Activated T-cell treated with anti-CD3 and anti-CD28 coated beads, Interleukin-2, amount 50 U/mL, for 24 hours (primary cell): ENCODE data around the gene TMEM74B.
"Not testable (repeated sequence)": the region's sequence is repeated elsewhere in the genome, so short reads cannot be mapped to it uniquely, and the experiment has no call there.

ENCODE experiments used
- DNase-seq: peaks from one replicate; pipeline ENCODE4 v3.0.0-alpha.2; 2020
- H3K27ac Mint-ChIP-seq: 2 replicates; pipeline ENCODE4 v1.8.0; 2020; ENCODE audit warnings: mild to moderate bottlenecking, mixed read lengths
- H3K27me3 Mint-ChIP-seq: 2 replicates; pipeline ENCODE4 v1.8.0; 2020; ENCODE audit warnings: mixed read lengths
- H3K36me3 Mint-ChIP-seq: 2 replicates; pipeline ENCODE4 v1.8.0; 2020; ENCODE audit warnings: low read depth, mixed read lengths
- H3K4me1 Mint-ChIP-seq: 2 replicates; pipeline ENCODE4 v1.8.0; 2020; ENCODE audit warnings: low read depth, mixed read lengths
- H3K4me3 Mint-ChIP-seq: 2 replicates; pipeline ENCODE4 v1.8.0; 2020; ENCODE audit warnings: mild to moderate bottlenecking, moderate library complexity, mixed read lengths
- H3K9me3 Mint-ChIP-seq: 2 replicates; pipeline ENCODE4 v1.8.0; 2020; ENCODE audit warnings: mixed read lengths

TMEM74B gene

DNA sequence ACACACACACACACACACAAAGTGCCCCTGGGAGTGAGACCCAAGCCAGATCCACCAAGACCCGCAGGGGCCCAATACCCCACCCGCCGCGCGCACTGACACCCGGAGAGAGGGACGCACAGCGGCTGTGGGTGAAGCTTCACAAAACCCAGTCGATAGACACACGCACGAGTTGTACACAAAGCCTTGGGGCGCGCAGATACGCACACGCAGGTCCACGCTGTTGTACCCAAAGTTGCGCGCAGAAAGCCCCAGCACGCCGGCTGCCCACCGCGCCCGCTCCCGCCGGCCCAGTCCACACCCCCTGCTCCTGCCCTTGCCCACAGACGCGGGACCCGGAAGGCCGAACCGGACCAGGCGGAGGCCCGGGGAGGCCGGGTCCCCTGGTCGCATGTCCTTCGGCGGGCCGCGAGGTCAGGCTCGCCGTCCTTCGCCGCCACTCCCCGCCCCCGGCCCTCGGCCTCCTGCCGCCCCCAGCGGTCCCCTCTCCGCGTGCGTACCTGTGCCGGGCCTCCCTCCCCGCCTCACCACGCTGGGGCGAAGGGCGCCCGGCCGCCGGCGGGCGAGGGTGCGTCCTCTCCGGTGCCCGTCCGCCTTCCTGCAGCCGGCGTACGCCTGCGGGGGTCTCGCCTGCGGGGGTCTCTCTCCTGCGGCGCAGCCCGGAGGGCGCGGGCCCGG is at the start of gene TMEM74B:
Gene TMEM74B (minus strand): TSS at position 344 of the 678 bp plus-strand sequence. CDS start 1,180 bp downstream, outside the sequence.
- peaks cover 8% of the 10 kb centered on the region for H3K4me1 Mint-ChIP-seq
- peak within 1 kb of the TSS; percentile 67 for H3K4me3 Mint-ChIP-seq
- H3K27ac Mint-ChIP-seq: peak within 1 kb of the TSS; percentile 39
- H3K9me3 Mint-ChIP-seq: no peaks in the 10 kb centered on the region
- no peak for DNase-seq
- H3K27me3 Mint-ChIP-seq: peaks cover 29% of the 10 kb centered on the region
- peaks cover 6% of the 10 kb centered on the region for H3K36me3 Mint-ChIP-seq

DNA sequence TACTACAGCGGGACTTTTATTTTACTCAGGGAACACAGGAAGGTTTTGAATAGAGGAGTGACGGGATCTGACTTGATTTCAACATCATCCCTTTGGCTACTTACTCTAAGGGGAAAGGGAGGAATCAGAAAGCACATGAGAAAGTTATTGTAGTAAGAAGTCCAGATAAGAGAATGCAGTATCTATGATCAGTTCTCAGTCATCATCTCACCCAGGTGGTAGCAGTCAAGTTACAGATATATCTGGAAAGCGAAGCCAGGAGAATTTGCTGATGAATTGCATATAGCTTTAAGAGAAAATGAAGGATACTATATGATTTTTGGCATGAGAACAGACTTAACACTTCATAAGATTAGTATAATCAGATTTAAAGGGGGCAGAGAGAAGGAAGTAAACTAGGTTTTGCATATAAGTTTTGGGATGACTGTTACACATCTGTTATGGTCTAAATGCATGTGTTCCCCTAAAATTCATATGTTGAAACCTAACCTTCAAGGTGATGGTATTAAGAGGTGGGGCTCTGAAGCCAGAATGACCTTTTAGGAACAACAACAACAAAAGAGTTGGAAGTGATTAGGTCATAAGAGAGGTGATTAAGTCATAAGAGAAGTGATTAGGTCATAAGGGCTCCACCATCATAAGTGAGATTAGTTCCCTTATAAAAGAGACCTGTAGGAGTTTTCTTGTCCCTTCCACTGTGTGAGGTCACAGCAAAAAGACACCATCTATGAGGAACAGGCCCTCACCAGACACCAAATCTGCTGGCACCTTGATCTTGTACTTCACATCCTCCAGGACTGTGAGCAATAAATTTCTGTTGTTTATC is 47.7 kb upstream of the TMEM74B start:
- peaks cover 14% of the 10 kb centered on the region for H3K27me3 Mint-ChIP-seq
- no peak overlapping the region for H3K4me3 Mint-ChIP-seq
- DNase-seq: no peak
- H3K36me3 Mint-ChIP-seq: no peaks in the 10 kb centered on the region
- H3K27ac Mint-ChIP-seq: no peak overlapping the region
- no peaks in the 10 kb centered on the region for H3K9me3 Mint-ChIP-seq
- peaks cover under 1% of the 10 kb centered on the region for H3K4me1 Mint-ChIP-seq

DNA sequence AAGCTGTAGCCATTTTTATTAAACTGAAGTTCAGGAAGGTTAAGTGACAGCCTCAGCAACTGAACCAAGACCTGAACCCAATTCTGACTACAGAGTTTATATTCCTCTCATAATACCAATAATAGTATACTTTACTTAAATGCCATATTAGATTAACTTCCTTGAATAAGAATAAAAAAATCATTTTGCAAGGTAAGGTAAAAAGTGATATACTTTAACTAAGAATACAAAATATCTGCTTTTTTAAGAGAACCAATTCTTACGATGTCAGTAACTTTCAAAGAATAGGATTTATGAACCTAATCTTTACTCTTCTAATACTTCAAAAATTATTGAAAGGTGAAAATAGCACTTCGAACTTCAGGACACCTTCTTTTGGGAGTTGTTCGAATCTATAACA is 44.8 kb upstream of the TMEM74B start:
- no peak for DNase-seq
- Mint-ChIP-seq H3K36me3 (no peaks in the 10 kb centered on the region), H3K4me3 (no peak overlapping the region), H3K4me1 (peaks cover 13% of the 10 kb centered on the region), H3K27me3 (peaks cover 24% of the 10 kb centered on the region), H3K9me3 (peaks cover under 1% of the 10 kb centered on the region), H3K27ac (no peak overlapping the region)

GRCh38 chr20:1225783-1226654 is 41.2 kb upstream of the TMEM74B start, which contains the start of gene RAD21L1:
Gene RAD21L1, plus strand, starts transcription at chr20:1226044. Its CDS starts 2,410 bp downstream, at chr20:1228454.
- DNase-seq: peak; percentile 83
- H3K4me3 Mint-ChIP-seq: peak within 1 kb of the TSS; percentile 79
- H3K36me3 Mint-ChIP-seq: no peaks in the 10 kb centered on the region
- H3K27me3 Mint-ChIP-seq: peaks cover 24% of the 10 kb centered on the region
- H3K9me3 Mint-ChIP-seq: peaks cover 6% of the 10 kb centered on the region
- H3K27ac Mint-ChIP-seq: peak within 1 kb of the TSS; percentile 37
- H3K4me1 Mint-ChIP-seq: peaks cover 15% of the 10 kb centered on the region

DNA sequence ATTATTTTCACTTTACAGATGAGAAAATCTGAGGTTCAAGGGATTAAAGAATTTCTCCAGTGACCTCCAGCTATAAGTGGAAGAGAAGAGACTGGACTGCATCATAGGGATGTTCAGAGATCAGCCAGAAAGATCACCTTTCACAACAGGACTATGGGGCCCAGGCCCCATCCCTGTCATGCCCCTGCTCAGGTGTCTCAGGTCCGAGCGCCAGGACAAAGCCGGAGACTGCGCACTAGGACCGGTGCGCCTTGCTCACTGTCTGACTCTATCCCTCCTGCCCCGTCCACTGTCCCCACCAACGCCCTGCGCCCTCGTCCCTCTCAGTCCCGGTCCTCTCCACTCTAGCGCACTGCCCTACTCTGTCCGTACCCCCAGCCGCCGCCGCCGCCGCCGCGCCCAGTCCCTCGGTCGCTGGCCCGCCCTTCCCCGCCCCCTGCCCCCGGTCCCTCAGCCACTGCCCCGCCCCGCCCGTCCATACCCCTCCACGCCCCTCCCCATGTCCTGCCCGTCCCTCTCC is 40.5 kb upstream of the TMEM74B start:
- Mint-ChIP-seq H3K4me3 (peak overlapping the region; percentile 72), H3K9me3 (peaks cover 6% of the 10 kb centered on the region), H3K36me3 (no peaks in the 10 kb centered on the region), H3K4me1 (peaks cover 15% of the 10 kb centered on the region), H3K27me3 (peaks cover 24% of the 10 kb centered on the region), H3K27ac (no peak overlapping the region)
- DNase-seq: no peak

GRCh38 chr20:1224205-1224890 is 39.6 kb upstream of the TMEM74B start:
- no peak overlapping the region for H3K27ac Mint-ChIP-seq

GRCh38 chr20:1222750-1223149 is 38.0 kb upstream of the TMEM74B start:
- H3K4me1 Mint-ChIP-seq: peaks cover 15% of the 10 kb centered on the region
- peaks cover 12% of the 10 kb centered on the region for H3K27me3 Mint-ChIP-seq
- H3K36me3 Mint-ChIP-seq, H3K4me3 Mint-ChIP-seq, H3K27ac Mint-ChIP-seq, H3K9me3 Mint-ChIP-seq, DNase-seq: not testable (repeated sequence)

More at GRCh38 chr20:1224205-1224890, 39.6 kb upstream of the TMEM74B start:
- no peak overlapping the region for H3K4me3 Mint-ChIP-seq
- peaks cover 15% of the 10 kb centered on the region for H3K4me1 Mint-ChIP-seq
- no peaks in the 10 kb centered on the region for H3K36me3 Mint-ChIP-seq
- DNase-seq: no peak
- peaks cover 6% of the 10 kb centered on the region for H3K9me3 Mint-ChIP-seq
- peaks cover 18% of the 10 kb centered on the region for H3K27me3 Mint-ChIP-seq

DNA sequence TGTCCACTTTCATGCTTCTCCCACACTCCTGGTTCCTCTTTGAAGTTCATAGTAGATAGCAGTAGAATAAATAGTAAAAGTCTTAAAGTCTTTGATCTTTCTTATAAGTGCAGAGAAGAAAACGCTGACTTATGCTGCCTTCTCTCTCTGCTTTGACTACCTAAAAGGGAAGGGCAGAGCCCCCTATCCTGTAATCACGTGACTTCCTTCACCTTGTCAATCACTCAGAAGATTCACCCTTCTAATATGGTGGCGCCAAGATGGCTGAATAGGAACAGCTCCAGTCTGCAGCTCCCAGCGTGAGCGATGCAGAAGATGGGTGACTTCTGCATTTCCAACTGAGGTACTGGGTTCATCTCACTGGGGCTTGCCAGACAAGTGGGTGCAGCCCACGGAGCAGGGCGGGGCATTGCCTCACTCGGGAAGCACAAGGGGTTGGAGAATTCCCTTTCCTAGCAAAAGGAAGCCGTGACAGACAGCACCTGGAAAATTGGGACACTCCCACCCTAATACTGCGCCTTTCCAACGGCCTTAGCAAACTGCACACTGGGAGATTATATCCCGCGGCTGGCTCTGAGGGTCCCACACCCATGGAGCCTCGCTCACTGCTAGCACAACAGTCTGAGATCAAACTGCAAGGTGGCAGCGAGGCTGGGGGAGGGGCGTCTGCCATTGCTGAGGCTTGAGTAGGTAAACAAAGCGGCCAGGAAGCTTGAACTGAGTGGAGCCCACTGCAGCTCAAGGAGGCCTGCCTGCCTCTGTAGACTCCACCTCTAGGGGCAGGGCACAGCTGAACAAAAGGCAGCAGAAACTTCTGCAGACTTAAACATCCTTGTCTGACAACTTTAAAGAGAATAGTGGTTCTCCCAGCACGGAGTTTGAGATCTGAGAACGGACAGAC is 32.0 kb upstream of the TMEM74B start:
- H3K27me3 Mint-ChIP-seq, H3K36me3 Mint-ChIP-seq, H3K4me3 Mint-ChIP-seq: not testable (repeated sequence)

GRCh38 chr20:1215386-1216170 is 30.8 kb upstream of the TMEM74B start:
- no peaks in the 10 kb centered on the region for H3K27me3 Mint-ChIP-seq
- peak; percentile 51 for DNase-seq
- H3K27ac Mint-ChIP-seq: peak overlapping the region; percentile 96
- no peaks in the 10 kb centered on the region for H3K9me3 Mint-ChIP-seq
- peak overlapping the region; percentile 59 for H3K4me3 Mint-ChIP-seq
- H3K36me3 Mint-ChIP-seq: no peaks in the 10 kb centered on the region
- peaks cover 45% of the 10 kb centered on the region for H3K4me1 Mint-ChIP-seq

More for the DNA sequence above, 32.0 kb upstream of the TMEM74B start:
- not testable (repeated sequence) for H3K9me3 Mint-ChIP-seq, DNase-seq
- H3K27ac Mint-ChIP-seq: peak overlapping the region; percentile 36
- peaks cover 45% of the 10 kb centered on the region for H3K4me1 Mint-ChIP-seq

GRCh38 chr20:1214838-1215261 is 30.1 kb upstream of the TMEM74B start:
- Mint-ChIP-seq H3K27ac (peak overlapping the region; percentile 96), H3K9me3 (no peaks in the 10 kb centered on the region), H3K4me1 (peaks cover 45% of the 10 kb centered on the region)

GRCh38 chr20:1212607-1213396 is 28.0 kb upstream of the TMEM74B start:
- H3K36me3 Mint-ChIP-seq: no peaks in the 10 kb centered on the region
- DNase-seq: peak; percentile 73
- H3K27ac Mint-ChIP-seq: no peak overlapping the region
- H3K9me3 Mint-ChIP-seq: no peaks in the 10 kb centered on the region
- no peaks in the 10 kb centered on the region for H3K27me3 Mint-ChIP-seq
- no peak overlapping the region for H3K4me3 Mint-ChIP-seq
- H3K4me1 Mint-ChIP-seq: peaks cover 45% of the 10 kb centered on the region

More at GRCh38 chr20:1214838-1215261, 30.1 kb upstream of the TMEM74B start:
- Mint-ChIP-seq H3K27me3 (no peaks in the 10 kb centered on the region), H3K4me3 (no peak overlapping the region), H3K36me3 (no peaks in the 10 kb centered on the region)
- DNase-seq: no peak

DNA sequence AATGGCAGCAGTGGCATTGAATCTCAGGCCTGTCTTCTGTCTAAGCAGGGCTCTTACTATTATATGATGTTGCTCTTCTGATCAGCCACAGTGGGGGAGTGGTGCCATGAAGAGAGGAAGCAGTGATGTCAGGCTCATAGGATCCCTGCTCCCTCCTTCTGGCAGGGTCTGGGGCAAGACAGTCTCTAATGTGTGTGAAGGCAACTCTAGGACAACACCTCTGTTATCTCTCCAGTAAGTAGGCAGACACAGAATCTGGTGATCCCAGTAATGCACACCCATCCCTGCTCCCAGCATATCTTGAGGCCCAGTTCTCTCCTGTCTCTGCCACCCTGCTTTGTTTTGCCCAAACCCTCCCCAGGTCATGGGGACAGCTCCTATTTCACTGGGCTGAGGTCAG is 27.2 kb upstream of the TMEM74B start:
- no peak overlapping the region for H3K4me3 Mint-ChIP-seq
- no peaks in the 10 kb centered on the region for H3K36me3 Mint-ChIP-seq
- H3K27ac Mint-ChIP-seq: no peak overlapping the region
- H3K4me1 Mint-ChIP-seq: peaks cover 40% of the 10 kb centered on the region
- no peak for DNase-seq
- no peaks in the 10 kb centered on the region for H3K9me3 Mint-ChIP-seq
- no peaks in the 10 kb centered on the region for H3K27me3 Mint-ChIP-seq
